Measurements from ENCODE around the gene HAGHL. TPM values are rescaled to one million over a fixed set of nuclear protein-coding genes. Genes with fewer than 3 reads are reported as not detected.

Gene HAGHL
- polyA plus RNA-seq, 1 donor (not counting 4 experiments of a cell fraction or from before 2014, with no cell fraction given) = 8.0 TPM

DNA sequence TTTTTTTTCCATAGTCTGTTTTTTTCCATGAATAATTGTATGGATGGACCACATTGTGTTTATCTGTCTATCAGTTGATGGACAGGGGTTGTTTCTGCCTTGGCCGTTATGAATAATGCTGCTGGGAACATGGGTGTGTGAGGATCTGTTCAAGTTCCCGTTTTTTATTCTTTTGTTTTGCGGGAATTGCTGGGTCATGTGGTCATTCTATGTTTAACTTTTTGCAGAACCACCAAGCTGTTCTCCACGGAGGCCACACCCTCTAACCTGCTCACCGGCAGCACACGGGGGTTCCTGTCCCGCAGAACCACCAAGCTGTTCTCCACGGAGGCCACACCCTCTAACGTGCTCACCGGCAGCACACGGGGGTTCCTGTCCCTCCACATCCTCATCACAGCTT lies 27.8 kb downstream of the HAGHL start:
- H3K79me2 ChIP-seq (ENCODE audit: control insufficient read depth, insufficient read depth, low read length) = no peaks in the 10 kb centered on the region
- no peak overlapping the region for H3K9ac ChIP-seq (ENCODE audit: control insufficient read depth, extremely low read depth, insufficient read depth, low read length)
- FAIRE-seq (no peak), DNase-seq (ENCODE audit: low read depth, low spot score) (no peak)
- no peaks in the 10 kb centered on the region for H3K36me3 ChIP-seq (ENCODE audit: control insufficient read depth in 2 of 2, extremely low read depth in 1 of 2, insufficient read depth in 2 of 2, low read length in 2 of 2)
- H4K20me1 ChIP-seq (ENCODE audit: control insufficient read depth, extremely low read depth, insufficient read depth, low read length) = no peaks in the 10 kb centered on the region
- no peak overlapping the region for H3K27ac ChIP-seq (ENCODE audit: control insufficient read depth, insufficient read depth, low read length)
- no peaks in the 10 kb centered on the region for H3K9me3 ChIP-seq (ENCODE audit: control insufficient read depth, low read depth, low read length)
- no peak overlapping the region for H3K4me2 ChIP-seq (ENCODE audit: control insufficient read depth, extremely low read depth, insufficient read depth, low read depth, low read length)
- H3K4me1 ChIP-seq (ENCODE audit: control insufficient read depth, extremely low read depth, insufficient read depth, low read length) = peaks cover 13% of the 10 kb centered on the region
- H3K4me3 ChIP-seq (ENCODE audit: control insufficient read depth in 2 of 3, extremely low read depth in 1 of 3, insufficient read depth in 2 of 3, low read depth in 1 of 3, low read length in 3 of 3) = no peak overlapping the region
- H3K27me3 ChIP-seq (ENCODE audit: control insufficient read depth, extremely low read depth, insufficient read depth, low read length) = peaks cover 9% of the 10 kb centered on the region
- no peaks in the 10 kb centered on the region for H3K9me1 ChIP-seq (ENCODE audit: control insufficient read depth, extremely low read depth, insufficient read depth, low read length)
- TF ChIP-seq EZH2 (IDR thresholded peaks at IDR 0.05; ENCODE audit: low read length) = no peak
- TF ChIP-seq, protein P1, sequence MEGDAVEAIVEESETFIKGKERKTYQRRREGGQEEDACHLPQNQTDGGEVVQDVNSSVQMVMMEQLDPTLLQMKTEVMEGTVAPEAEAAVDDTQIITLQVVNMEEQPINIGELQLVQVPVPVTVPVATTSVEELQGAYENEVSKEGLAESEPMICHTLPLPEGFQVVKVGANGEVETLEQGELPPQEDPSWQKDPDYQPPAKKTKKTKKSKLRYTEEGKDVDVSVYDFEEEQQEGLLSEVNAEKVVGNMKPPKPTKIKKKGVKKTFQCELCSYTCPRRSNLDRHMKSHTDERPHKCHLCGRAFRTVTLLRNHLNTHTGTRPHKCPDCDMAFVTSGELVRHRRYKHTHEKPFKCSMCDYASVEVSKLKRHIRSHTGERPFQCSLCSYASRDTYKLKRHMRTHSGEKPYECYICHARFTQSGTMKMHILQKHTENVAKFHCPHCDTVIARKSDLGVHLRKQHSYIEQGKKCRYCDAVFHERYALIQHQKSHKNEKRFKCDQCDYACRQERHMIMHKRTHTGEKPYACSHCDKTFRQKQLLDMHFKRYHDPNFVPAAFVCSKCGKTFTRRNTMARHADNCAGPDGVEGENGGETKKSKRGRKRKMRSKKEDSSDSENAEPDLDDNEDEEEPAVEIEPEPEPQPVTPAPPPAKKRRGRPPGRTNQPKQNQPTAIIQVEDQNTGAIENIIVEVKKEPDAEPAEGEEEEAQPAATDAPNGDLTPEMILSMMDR (optimal IDR thresholded peaks at IDR 0.05 in 1 of 3, IDR thresholded peaks at IDR 0.05 in 1 of 3, conservative IDR thresholded peaks at IDR 0.05 in 1 of 3; ENCODE audit: extremely low read depth in 1 of 3, insufficient read depth in 2 of 3, low read length in 3 of 3) = no peak
- no peak overlapping the region for H2AFZ ChIP-seq (ENCODE audit: control insufficient read depth, low read length)
- dilution Hi-C loops (cut with MboI; ENCODE audit: extremely low pct_ligation_motif_present, low sequenced_read_pairs) = no loop called here

DNA sequence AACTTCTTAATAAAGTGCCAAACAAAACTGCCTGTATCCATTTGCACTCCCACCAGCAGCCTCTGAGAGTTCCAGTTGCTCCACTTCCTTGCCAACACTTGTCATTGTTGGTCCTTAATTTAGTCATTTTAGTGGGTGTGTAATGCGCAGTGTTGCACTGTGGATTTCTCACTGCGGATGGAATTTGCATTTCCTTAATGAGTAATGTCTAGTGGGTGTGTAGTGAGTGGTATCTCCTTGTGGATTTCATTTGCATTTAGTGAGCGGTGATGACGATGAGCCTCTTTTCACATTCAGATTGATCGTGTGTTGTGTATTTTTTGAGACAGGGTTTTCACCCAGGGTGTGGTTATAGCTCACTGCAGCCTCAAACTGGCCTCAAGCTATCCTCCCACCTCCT lies 29.5 kb downstream of the HAGHL start:
- peaks cover 9% of the 10 kb centered on the region for H3K27me3 ChIP-seq (ENCODE audit: control insufficient read depth, extremely low read depth, insufficient read depth, low read length)
- no peak for FAIRE-seq

More for the DNA sequence above, 29.5 kb downstream of the HAGHL start:
- no peaks in the 10 kb centered on the region for H3K79me2 ChIP-seq (ENCODE audit: control insufficient read depth, insufficient read depth, low read length)
- TF ChIP-seq EZH2 (IDR thresholded peaks at IDR 0.05; ENCODE audit: low read length) = no peak
- TF ChIP-seq, protein P1 (optimal IDR thresholded peaks at IDR 0.05 in 1 of 3, IDR thresholded peaks at IDR 0.05 in 1 of 3, conservative IDR thresholded peaks at IDR 0.05 in 1 of 3; ENCODE audit: extremely low read depth in 1 of 3, insufficient read depth in 2 of 3, low read length in 3 of 3) = no peak
- no peak overlapping the region for H2AFZ ChIP-seq (ENCODE audit: control insufficient read depth, low read length)
- no peak for DNase-seq (ENCODE audit: low read depth, low spot score)
- no peaks in the 10 kb centered on the region for H3K9me3 ChIP-seq (ENCODE audit: control insufficient read depth, low read depth, low read length)
- no peak overlapping the region for H3K4me2 ChIP-seq (ENCODE audit: control insufficient read depth, extremely low read depth, insufficient read depth, low read depth, low read length)
- H3K4me1 ChIP-seq (ENCODE audit: control insufficient read depth, extremely low read depth, insufficient read depth, low read length) = peaks cover 30% of the 10 kb centered on the region
- H3K9ac ChIP-seq (ENCODE audit: control insufficient read depth, extremely low read depth, insufficient read depth, low read length) = no peak overlapping the region
- H3K4me3 ChIP-seq (ENCODE audit: control insufficient read depth in 2 of 3, extremely low read depth in 1 of 3, insufficient read depth in 2 of 3, low read depth in 1 of 3, low read length in 3 of 3) = no peak overlapping the region
- no peak overlapping the region for H3K27ac ChIP-seq (ENCODE audit: control insufficient read depth, insufficient read depth, low read length)
- dilution Hi-C loops (cut with MboI; ENCODE audit: extremely low pct_ligation_motif_present, low sequenced_read_pairs) = no loop called here
- no peaks in the 10 kb centered on the region for H3K9me1 ChIP-seq (ENCODE audit: control insufficient read depth, extremely low read depth, insufficient read depth, low read length)
- H3K36me3 ChIP-seq (ENCODE audit: control insufficient read depth in 2 of 2, extremely low read depth in 1 of 2, insufficient read depth in 2 of 2, low read length in 2 of 2) = no peaks in the 10 kb centered on the region
- no peaks in the 10 kb centered on the region for H4K20me1 ChIP-seq (ENCODE audit: control insufficient read depth, extremely low read depth, insufficient read depth, low read length)

Data from keratinocyte (primary cell).